ENCODE measurements around the gene KDM4B. TPM values are rescaled to one million over a fixed set of nuclear protein-coding genes. Genes with fewer than 3 reads are reported as not detected.
"Not testable (repeated sequence)": the region's sequence is repeated elsewhere in the genome, so short reads cannot be mapped to it uniquely, and the experiment has no call there.

KDM4B gene
- polyA plus RNA-seq, 1 of the 3 experiments (the other 2 are of a cell fraction): 12.2 TPM

GRCh38 chr19:5029596-5029995 lies 60.7 kb downstream of the KDM4B start:
- H3K9me2 ChIP-seq; H2AFZ ChIP-seq (ENCODE audit: low read depth); POLR2A ChIA-PET; H3K4me2 ChIP-seq; H3K27me3 ChIP-seq (ENCODE audit: insufficient read depth); H3F3A ChIP-seq (replicated peaks; ENCODE audit: insufficient read depth); H3K4me1 ChIP-seq (ENCODE audit: control insufficient read depth in 1 of 2, insufficient read depth in 2 of 2, low read depth in 1 of 2, low read length in 1 of 2); H3K9ac ChIP-seq; H3K9me3 ChIP-seq; H3K27ac ChIP-seq (ENCODE audit: low read depth in 2 of 2, low read length in 1 of 2); H3K36me3 ChIP-seq (replicated peaks in 1 of 2; ENCODE audit: control insufficient read depth in 1 of 2, insufficient read depth in 2 of 2, low read length in 1 of 2): not testable (repeated sequence)
- DNase-seq: peak; percentile 78
- TF ChIP-seq RAD21 (IDR thresholded peaks at IDR 0.05; ENCODE audit: low read length) (peak; percentile 41), SMC3 (IDR thresholded peaks at IDR 0.05; ENCODE audit: low read depth, low read length) (peak; percentile 28; the same call in 1 of the 2 replicates), CTCF (IDR thresholded peaks at IDR 0.05) (peak; percentile 75)
- CTCF ChIA-PET: interaction anchor here (0.5 to 7.2 kb wide), 14 partner anchors 13 to 220 kb away, joined by 3 to 62 read pairs (median 22); partner anchors contain the start of gene KDM4B
- WGBS (ENCODE audit: low lambda C conversion rate): 64% methylated on average over 12 of the region's 12 CpGs
- Histone ChIP-seq H4K20me1 (ENCODE audit: insufficient read depth) (peaks cover 54% of the 10 kb centered on the region), H3K4me3 (ENCODE audit: low read depth in 2 of 2, low read length in 1 of 2) (peak overlapping the region in 1 of 2 experiments; percentile 37; a peak in 1 of 4 replicates), H3K79me2 (ENCODE audit: insufficient read depth) (peaks cover 69% of the 10 kb centered on the region)

- Histone ChIP-seq H4K20me1 (ENCODE audit: insufficient read depth) (peaks cover 49% of the 10 kb centered on the region), H2AFZ (ENCODE audit: low read depth) (no peak overlapping the region), H3K9me2 (no peaks in the 10 kb centered on the region), H3K4me3 (ENCODE audit: low read depth in 2 of 2, low read length in 1 of 2) (no peak overlapping the region), H3K4me1 (ENCODE audit: control insufficient read depth in 1 of 2, insufficient read depth in 2 of 2, low read depth in 1 of 2, low read length in 1 of 2) (peaks cover 0 to 4% of the 10 kb centered on the region in 2 experiments; a peak in 1 of 4 replicates), H3K27me3 (ENCODE audit: insufficient read depth) (no peaks in the 10 kb centered on the region), H3K27ac (ENCODE audit: low read depth in 2 of 2, low read length in 1 of 2) (no peak overlapping the region), H3K79me2 (ENCODE audit: insufficient read depth) (peaks cover 62% of the 10 kb centered on the region), H3F3A (replicated peaks; ENCODE audit: insufficient read depth) (no peaks in the 10 kb centered on the region), H3K9me3 (no peaks in the 10 kb centered on the region), H3K36me3 (replicated peaks in 1 of 2; ENCODE audit: control insufficient read depth in 1 of 2, insufficient read depth in 2 of 2, low read length in 1 of 2) (peaks cover 0 to 3% of the 10 kb centered on the region in 2 experiments), H3K9ac (no peak overlapping the region), H3K4me2 (no peak overlapping the region)
- ChIA-PET CTCF (interaction anchor here (0.6 to 7.2 kb wide), 26 partner anchors 9 to 221 kb away, joined by 3 to 62 read pairs (median 4); partner anchors contain the start of genes ARRDC5, KDM4B and PLIN3), POLR2A (no interaction called here)
- 92% methylated on average over 9 of the region's 15 CpGs for WGBS (ENCODE audit: low lambda C conversion rate)
- DNase-seq: no peak
- TF ChIP-seq JUND (IDR thresholded peaks at IDR 0.05): no peak
- TF ChIP-seq GABPA (IDR thresholded peaks at IDR 0.05; ENCODE audit: low read depth): no peak
- TF ChIP-seq USF1 (IDR thresholded peaks at IDR 0.05; ENCODE audit: borderline replicate concordance, low read depth): no peak
- TF ChIP-seq RCOR1 (IDR thresholded peaks at IDR 0.05; ENCODE audit: low read length): no peak
These were observed 61.4 kb downstream of the KDM4B start for GRCh38 chr19:5030136-5030820.

GRCh38 chr19:5030822-5031221 lies 61.9 kb downstream of the KDM4B start:
- no peak for DNase-seq
- TF ChIP-seq CTCF (IDR thresholded peaks at IDR 0.05): no peak
- TF ChIP-seq MAX (IDR thresholded peaks at IDR 0.05; ENCODE audit: low read depth): no peak
- no peak for TF ChIP-seq TCF12 (IDR thresholded peaks at IDR 0.05)
- TF ChIP-seq RFX5 (IDR thresholded peaks at IDR 0.05; ENCODE audit: low read length): no peak
- no peak for TF ChIP-seq JUND (IDR thresholded peaks at IDR 0.05)
- TF ChIP-seq CHD2 (IDR thresholded peaks at IDR 0.05; ENCODE audit: low read length, partially characterized antibody): no peak
- no peak for TF ChIP-seq ZBTB33 (IDR thresholded peaks at IDR 0.05; ENCODE audit: borderline replicate concordance, low read depth)
- no peak for TF ChIP-seq SMC3 (IDR thresholded peaks at IDR 0.05; ENCODE audit: low read depth, low read length)
- TF ChIP-seq FOSL2 (IDR thresholded peaks at IDR 0.05; ENCODE audit: borderline replicate concordance, low read depth): no peak

More at GRCh38 chr19:5030822-5031221, 61.9 kb downstream of the KDM4B start:
- ChIA-PET POLR2A (interaction anchor here (0.6 kb wide), 1 partner anchor 158 kb away, joined by 4 read pairs; no protein-coding TSS in a partner anchor), CTCF (interaction anchor here (0.7 to 7.2 kb wide), 33 partner anchors 8 to 221 kb away, joined by 3 to 62 read pairs (median 5); partner anchors contain the start of genes ARRDC5, KDM4B and PLIN3)
- 100% methylated on average over 1 of the region's 13 CpGs for WGBS (ENCODE audit: low lambda C conversion rate)
- peaks cover 61% of the 10 kb centered on the region for H3K79me2 ChIP-seq (ENCODE audit: insufficient read depth)
- no peaks in the 10 kb centered on the region for H3K9me2 ChIP-seq
- no peak overlapping the region for H2AFZ ChIP-seq (ENCODE audit: low read depth)
- H3K9me3 ChIP-seq: no peaks in the 10 kb centered on the region
- no peak overlapping the region for H3K4me3 ChIP-seq (ENCODE audit: low read depth in 2 of 2, low read length in 1 of 2)
- H4K20me1 ChIP-seq (ENCODE audit: insufficient read depth): peaks cover 50% of the 10 kb centered on the region
- H3K36me3 ChIP-seq (replicated peaks in 1 of 2; ENCODE audit: control insufficient read depth in 1 of 2, insufficient read depth in 2 of 2, low read length in 1 of 2): peaks cover 0 to 3% of the 10 kb centered on the region in 2 experiments
- H3F3A ChIP-seq (replicated peaks; ENCODE audit: insufficient read depth): no peaks in the 10 kb centered on the region
- H3K27ac ChIP-seq (ENCODE audit: low read depth in 2 of 2, low read length in 1 of 2): no peak overlapping the region
- H3K9ac ChIP-seq: no peak overlapping the region
- H3K27me3 ChIP-seq (ENCODE audit: insufficient read depth): no peaks in the 10 kb centered on the region
- H3K4me1 ChIP-seq (ENCODE audit: control insufficient read depth in 1 of 2, insufficient read depth in 2 of 2, low read depth in 1 of 2, low read length in 1 of 2): peaks cover 0 to 9% of the 10 kb centered on the region in 2 experiments; a peak in 1 of 4 replicates
- no peak overlapping the region for H3K4me2 ChIP-seq
